ENCODE measurements around the gene BYSL. TPM values are rescaled to one million over a fixed set of nuclear protein-coding genes. Genes with fewer than 3 reads are reported as not detected.

The BYSL gene
- total and polyA plus RNA-seq, 9 of the 15 experiments (the other 6 are each of a cell fraction or from before 2014, with no cell fraction given), result 22.2 to 92.3 (median 53.4) TPM

GRCh38 chr6:41900861-41901260, 20.4 kb upstream of the BYSL start:
- no TSS peak for BruUV-seq (replicated peaks)
- Histone ChIP-seq H3K9ac (ENCODE audit: insufficient read depth in 1 of 2, low read depth in 2 of 2, low read length in 2 of 2) (no peak overlapping the region), H3K4me1 (replicated peaks in 1 of 2; ENCODE audit: control insufficient read depth in 2 of 2, insufficient read depth in 2 of 2, low read length in 2 of 2) (peaks cover 0 to 2% of the 10 kb centered on the region in 2 experiments; a peak in 2 of 5 replicates), H3K27me3 (ENCODE audit: control insufficient read depth in 2 of 2, insufficient read depth in 2 of 2, low read length in 2 of 2) (no peaks in the 10 kb centered on the region), H4K20me1 (replicated peaks; ENCODE audit: control insufficient read depth, insufficient read depth, low read length) (no peaks in the 10 kb centered on the region), H3K4me2 (ENCODE audit: insufficient read depth, low read length) (no peak overlapping the region), H2AFZ (ENCODE audit: low read depth, low read length) (no peak overlapping the region), H3K79me2 (ENCODE audit: control insufficient read depth, insufficient read depth, low read length) (no peaks in the 10 kb centered on the region), H3K27ac (ENCODE audit: extremely low read depth, low read depth, low read length) (no peak overlapping the region), H3K9me3 (replicated peaks; ENCODE audit: control insufficient read depth, insufficient read depth, low read depth, low read length) (no peaks in the 10 kb centered on the region), H3K9me1 (ENCODE audit: control insufficient read depth, insufficient read depth, low read length) (no peaks in the 10 kb centered on the region), H3K36me3 (ENCODE audit: control insufficient read depth, insufficient read depth, low read length) (peaks cover 16% of the 10 kb centered on the region), H3K4me3 (no peak overlapping the region)
- FAIRE-seq, result no peak
- DNase-seq (ENCODE audit: extremely low read depth in 1 of 4, low spot score in 3 of 4), result no peak
- ChIA-PET POLR2A (interaction anchor here (0.9 to 1.5 kb wide), 2 partner anchors 15 to 141 kb away, joined by 3 to 4 read pairs; no protein-coding TSS in a partner anchor), CTCF (ENCODE audit: low intra/inter-chr PET ratio) (interaction anchor here (1.0 to 2.6 kb wide), 2 partner anchors 143 to 144 kb away, joined by 3 to 30 read pairs; no protein-coding TSS in a partner anchor)
- ATAC-seq, result no peak
- WGBS (ENCODE audit: insufficient coverage, low coverage, missing lambda C conversion rate), result 0% methylated on average over 1 of the region's 1 CpG
- intact Hi-C loops (cut with micrococcal nuclease) (no loop called here), in situ Hi-C loops (cut with MboI) (loop anchor here (10.0 kb wide), 1 partner anchor 144 kb away; no protein-coding TSS in a partner anchor)
- TF ChIP-seq CCNT2 (IDR thresholded peaks at IDR 0.05; ENCODE audit: borderline replicate concordance, extremely low read depth, insufficient read length, low read depth, low read length) (no peak), USF2 (CRISPR knock-in tag; IDR thresholded peaks at IDR 0.05) (no peak), ZNF780A (CRISPR knock-in tag; IDR thresholded peaks at IDR 0.05) (no peak), ZNF354B (CRISPR knock-in tag; IDR thresholded peaks at IDR 0.05) (no peak), ZNF76 (CRISPR knock-in tag; IDR thresholded peaks at IDR 0.05; ENCODE audit: borderline replicate concordance) (no peak), STAT6 (CRISPR knock-in tag; IDR thresholded peaks at IDR 0.05) (no peak), ZNF175 (CRISPR knock-in tag; IDR thresholded peaks at IDR 0.05; ENCODE audit: low read depth) (no peak), MYC (IDR thresholded peaks at IDR 0.05; ENCODE audit: low read depth, low read length) (no peak), MYC (CRISPR knock-in tag; IDR thresholded peaks at IDR 0.05; ENCODE audit: borderline replicate concordance, low read depth) (no peak), CHD4 (IDR thresholded peaks at IDR 0.05; ENCODE audit: insufficient read depth, insufficient replicate concordance, low read depth, low read length, poor library complexity, severe bottlenecking) (no peak), GATA2 (CRISPR knock-in tag; IDR thresholded peaks at IDR 0.05) (no peak), ZBTB17 (CRISPR knock-in tag; IDR thresholded peaks at IDR 0.05) (no peak), MAFG (tag; conservative IDR thresholded peaks at IDR 0.05) (no peak), NRF1 (conservative IDR thresholded peaks at IDR 0.05 in 1 of 2, IDR thresholded peaks at IDR 0.05 in 1 of 2) (no peak), TCF7L2 (IDR thresholded peaks at IDR 0.05; ENCODE audit: low read depth, low read length) (no peak), SOX6 (IDR thresholded peaks at IDR 0.05) (no peak), HEY1 (CRISPR knock-in tag; IDR thresholded peaks at IDR 0.05; ENCODE audit: borderline replicate concordance) (no peak), ZNF184 (CRISPR knock-in tag; IDR thresholded peaks at IDR 0.05) (no peak), ZNF121 (CRISPR knock-in tag; conservative IDR thresholded peaks at IDR 0.05) (no peak), NFRKB (IDR thresholded peaks at IDR 0.05; ENCODE audit: low read depth) (no peak)
